A673 (cell line): ENCODE data around the gene OR6Y1. TPM values are rescaled to one million over a fixed set of nuclear protein-coding genes. Genes with fewer than 3 reads are reported as not detected.

Experiments
- BruUV-seq: library from RNA; stranded (reverse); fragments of 400-500 nt; replicated peaks from 2 replicates; lab custom pipeline; 2021; lab: Mats Ljungman, UMichigan
- CTCF ChIA-PET: fragments of 300-600 bp; sonication (Branson Sonifier 250); formaldehyde crosslinking; loops from one replicate; lab custom pipeline; 2022; ENCODE audit warnings: antibody characterized with exemption; lab: Charles Lee
- POLR2A ChIA-PET: fragments of 300-600 bp; sonication (Branson Sonifier 250); formaldehyde crosslinking; loops from one replicate; lab custom pipeline; 2022; ENCODE audit warnings: antibody characterized with exemption; ENCODE audit not compliant: low non-redundant PET; lab: Charles Lee
- DNase-seq: peaks from one replicate; pipeline ENCODE4 v3.0.0-alpha.2; 2015; ENCODE audit warnings: low spot score
- H3K27ac ChIP-seq: fragments of 200-600 bp; sonication (generic); 2 replicates; pipeline ENCODE4 v1.5.1; 2016; ENCODE audit warnings: mixed run types, low read depth, mild to moderate bottlenecking, mixed read lengths, antibody characterized with exemption, low read length; ENCODE audit not compliant: poor library complexity, severe bottlenecking
- H3K27me3 ChIP-seq: fragments of 200-600 bp; sonication (generic); replicated peaks from 2 replicates; pipeline ENCODE4 v1.6.1; 2017; ENCODE audit warnings: mixed run types, low read depth, mild to moderate bottlenecking, mixed read lengths, antibody characterized with exemption, low read length; ENCODE audit not compliant: insufficient read depth, poor library complexity
- H3K36me3 ChIP-seq: fragments of 200-600 bp; sonication (generic); 2 replicates; pipeline ENCODE4 v1.6.1; 2016; ENCODE audit warnings: mixed run types, mild to moderate bottlenecking, mixed read lengths, antibody characterized with exemption, low read length; ENCODE audit not compliant: insufficient read depth, poor library complexity, severe bottlenecking
- H3K4me1 ChIP-seq: fragments of 200-600 bp; sonication (generic); 2 replicates; pipeline ENCODE4 v1.6.1; 2017; ENCODE audit warnings: mixed run types, mild to moderate bottlenecking, mixed read lengths, antibody characterized with exemption, low read length; ENCODE audit not compliant: insufficient read depth, poor library complexity, severe bottlenecking
- H3K4me3 ChIP-seq: fragments of 200-600 bp; sonication (generic); 2 replicates; pipeline ENCODE4 v1.5.1; 2016; ENCODE audit warnings: low read depth, mixed run types, mild to moderate bottlenecking, mixed read lengths, low read length; ENCODE audit not compliant: poor library complexity, severe bottlenecking
- H3K9me3 ChIP-seq: fragments of 200-600 bp; sonication (generic); 2 replicates; pipeline ENCODE4 v1.6.1; 2016; ENCODE audit warnings: mixed run types, low read depth, mild to moderate bottlenecking, mixed read lengths, antibody characterized with exemption, low read length; ENCODE audit not compliant: poor library complexity, severe bottlenecking
- EZH2 ChIP-seq: fragments of 200-600 bp; sonication (generic); IDR thresholded peaks from 2 replicates; pipeline ENCODE4 v1.6.1; 2017; ENCODE audit warnings: borderline replicate concordance, low read depth, mild to moderate bottlenecking, mixed read lengths, antibody characterized with exemption, low read length; ENCODE audit not compliant: poor library complexity, severe bottlenecking
- intact Hi-C: fragments of 100-400 bp; cut with micrococcal nuclease; formaldehyde crosslinking; loops from one replicate; pipeline ENCODE4 v1.10.0; 2022; ENCODE audit not compliant: unreplicated experiment
- total RNA-seq: library from RNA; stranded (reverse); gene quantifications from 2 replicates; pipeline ENCODE4 v1.2.3, GENCODE V29; 2021
- TF ChIP-seq, protein P1 (sequence below): fragments of 300-800, 200-600 bp; sonication (generic); conservative IDR thresholded peaks from 2 replicates; pipeline ENCODE4 v1.5.1; 2017; ENCODE audit warnings: low read depth, mild to moderate bottlenecking, antibody characterized with exemption, low read length, moderate library complexity, mixed read lengths

The OR6Y1 gene
- total RNA-seq, 1 experiment from 2014 or later, result not detected

DNA sequence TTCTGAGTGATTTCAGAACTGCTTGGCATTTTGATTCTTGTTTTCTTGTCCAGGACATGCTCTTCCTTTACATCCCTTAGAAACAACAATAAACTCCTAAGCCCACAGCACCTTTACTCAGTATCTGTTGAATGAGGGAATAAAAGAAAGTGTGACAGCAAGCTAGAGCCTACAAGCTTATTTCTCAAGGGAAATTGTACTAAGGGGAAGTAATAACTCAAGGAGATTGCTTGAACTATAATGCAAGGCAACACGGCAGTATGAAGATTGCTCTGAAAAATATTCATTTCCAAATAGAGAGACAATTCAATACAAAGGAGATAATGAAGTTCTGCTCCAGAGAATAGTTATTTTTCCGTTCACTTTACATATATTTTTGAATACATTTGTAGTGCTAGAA, 9.6 kb upstream of the OR6Y1 start:
- Histone ChIP-seq H3K9me3 (no peaks in the 10 kb centered on the region), H3K4me3 (no peak overlapping the region), H3K4me1 (no peaks in the 10 kb centered on the region), H3K36me3 (no peaks in the 10 kb centered on the region), H3K27ac (no peak overlapping the region), H3K27me3 (peaks cover 5% of the 10 kb centered on the region)
- intact Hi-C loops, result no loop called here
- ChIA-PET CTCF (no interaction called here), POLR2A (no interaction called here)
- DNase-seq, result no peak
- TF ChIP-seq, protein P1, sequence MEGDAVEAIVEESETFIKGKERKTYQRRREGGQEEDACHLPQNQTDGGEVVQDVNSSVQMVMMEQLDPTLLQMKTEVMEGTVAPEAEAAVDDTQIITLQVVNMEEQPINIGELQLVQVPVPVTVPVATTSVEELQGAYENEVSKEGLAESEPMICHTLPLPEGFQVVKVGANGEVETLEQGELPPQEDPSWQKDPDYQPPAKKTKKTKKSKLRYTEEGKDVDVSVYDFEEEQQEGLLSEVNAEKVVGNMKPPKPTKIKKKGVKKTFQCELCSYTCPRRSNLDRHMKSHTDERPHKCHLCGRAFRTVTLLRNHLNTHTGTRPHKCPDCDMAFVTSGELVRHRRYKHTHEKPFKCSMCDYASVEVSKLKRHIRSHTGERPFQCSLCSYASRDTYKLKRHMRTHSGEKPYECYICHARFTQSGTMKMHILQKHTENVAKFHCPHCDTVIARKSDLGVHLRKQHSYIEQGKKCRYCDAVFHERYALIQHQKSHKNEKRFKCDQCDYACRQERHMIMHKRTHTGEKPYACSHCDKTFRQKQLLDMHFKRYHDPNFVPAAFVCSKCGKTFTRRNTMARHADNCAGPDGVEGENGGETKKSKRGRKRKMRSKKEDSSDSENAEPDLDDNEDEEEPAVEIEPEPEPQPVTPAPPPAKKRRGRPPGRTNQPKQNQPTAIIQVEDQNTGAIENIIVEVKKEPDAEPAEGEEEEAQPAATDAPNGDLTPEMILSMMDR, result no peak
- no TSS peak for BruUV-seq

DNA sequence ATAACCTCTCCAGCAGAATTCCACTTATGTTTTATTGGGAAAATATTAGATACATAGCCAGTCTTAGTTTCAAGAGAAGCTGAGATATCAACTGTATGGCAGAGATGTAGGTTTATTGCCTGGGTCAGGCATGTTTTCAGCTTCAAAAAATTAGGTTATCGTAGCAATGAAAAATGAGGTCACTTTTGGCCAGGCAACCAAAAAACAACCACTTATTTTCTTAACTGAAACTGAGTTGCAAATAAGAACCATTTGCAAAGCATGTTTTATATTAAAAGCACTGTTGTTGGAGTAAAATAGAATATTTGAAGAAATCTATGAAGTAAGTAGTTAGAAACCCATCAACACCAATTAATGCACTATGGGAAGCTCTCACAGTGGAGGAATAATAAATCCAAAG, 5.5 kb upstream of the OR6Y1 start:
- Histone ChIP-seq H3K9me3 (no peaks in the 10 kb centered on the region), H3K4me3 (no peak overlapping the region), H3K27ac (no peak overlapping the region), H3K36me3 (no peaks in the 10 kb centered on the region), H3K4me1 (no peaks in the 10 kb centered on the region), H3K27me3 (peaks cover 20% of the 10 kb centered on the region)
- intact Hi-C loops, result no loop called here
- DNase-seq, result no peak
- ChIA-PET POLR2A (no interaction called here), CTCF (no interaction called here)
- BruUV-seq, result no TSS peak
- TF ChIP-seq, protein P1, result no peak
- TF ChIP-seq EZH2, result no peak

- TF ChIP-seq, protein P1, result no peak
- no peak for TF ChIP-seq EZH2
- ChIA-PET POLR2A (no interaction called here), CTCF (no interaction called here)
- Histone ChIP-seq H3K4me1 (no peaks in the 10 kb centered on the region), H3K9me3 (no peaks in the 10 kb centered on the region), H3K4me3 (no peak overlapping the region), H3K36me3 (no peaks in the 10 kb centered on the region), H3K27ac (no peak overlapping the region), H3K27me3 (peaks cover 19% of the 10 kb centered on the region)
- DNase-seq, result no peak
- no TSS peak for BruUV-seq
- intact Hi-C loops, result no loop called here
These were observed 1.9 kb downstream of the OR6Y1 start for GRCh38 chr1:158552296-158552695.
